ENCODE data around the gene TMEM132C.

GRCh38 chr12:128627659-128628058 is 360.7 kb downstream of the TMEM132C start:
- no peak for TF ChIP-seq CTCF (IDR thresholded peaks at IDR 0.05; ENCODE audit: low read length)
- no peak for TF ChIP-seq EZH2 (optimal IDR thresholded peaks at IDR 0.05; ENCODE audit: low read depth, low read length)
- TF ChIP-seq EZH2phosphoT487 (IDR thresholded peaks at IDR 0.05; ENCODE audit: low read length), result no peak

Data from MM.1S (cell line).